ENCODE data around the gene LRRC4C. TPM values are rescaled to one million over a fixed set of nuclear protein-coding genes. Genes with fewer than 3 reads are reported as not detected.

The LRRC4C gene
- total and polyA plus RNA-seq, 2 donors (not counting 3 experiments of a cell fraction or from before 2014, with no cell fraction given): not detected

- CTCF ChIA-PET: interaction anchor here (0.6 kb wide), 1 partner anchor 45 kb away, joined by 4 read pairs; no protein-coding TSS in a partner anchor
- FAIRE-seq: no peak
- no peak overlapping the region for H3K9ac ChIP-seq (replicated peaks; ENCODE audit: extremely low read depth, insufficient read depth, low read length)
- H3K79me2 ChIP-seq (ENCODE audit: control insufficient read depth, insufficient read depth, low read length): no peaks in the 10 kb centered on the region
- intact Hi-C loops (cut with micrococcal nuclease): no loop called here
- no peaks in the 10 kb centered on the region for H3K4me1 ChIP-seq (ENCODE audit: control insufficient read depth, extremely low read depth, insufficient read depth, low read length)
- no peak for DNase-seq (ENCODE audit: low read depth, low spot score)
- no peak overlapping the region for H3K4me2 ChIP-seq (ENCODE audit: insufficient read depth, low read length)
- TF ChIP-seq POLR2A (IDR thresholded peaks at IDR 0.05; ENCODE audit: low read depth, low read length): no peak
- no peak for TF ChIP-seq EZH2 (IDR thresholded peaks at IDR 0.05; ENCODE audit: borderline replicate concordance, low read depth, low read length, severe bottlenecking)
- no peak for TF ChIP-seq GATA2 (IDR thresholded peaks at IDR 0.05; ENCODE audit: insufficient read depth, insufficient read length, low read depth, low read length)
- TF ChIP-seq FOS (IDR thresholded peaks at IDR 0.05; ENCODE audit: borderline replicate concordance, insufficient read depth, low read length): no peak
- TF ChIP-seq MAX (IDR thresholded peaks at IDR 0.05; ENCODE audit: insufficient read depth, insufficient read length): no peak
- no peak for TF ChIP-seq JUN (IDR thresholded peaks at IDR 0.05; ENCODE audit: borderline replicate concordance, insufficient read depth, insufficient read length, low read depth)
- TF ChIP-seq CTCF (IDR thresholded peaks at IDR 0.05; ENCODE audit: extremely low read depth in 1 of 2, insufficient read depth in 1 of 2, low read depth in 1 of 2, low read length in 2 of 2): no peak
- TF ChIP-seq POLR2AphosphoS5 (IDR thresholded peaks at IDR 0.05; ENCODE audit: insufficient read depth, low read depth, low read length): no peak
- TF ChIP-seq MYC (IDR thresholded peaks at IDR 0.05; ENCODE audit: low read depth, low read length): no peak
- dilution Hi-C loops (cut with MboI; ENCODE audit: extremely low pct_ligation_motif_present, low sequenced_read_pairs): no loop called here
- BruUV-seq (replicated peaks): no TSS peak
- H3K4me3 ChIP-seq (replicated peaks in 1 of 3; ENCODE audit: insufficient read depth in 1 of 3, low read depth in 1 of 3, low read length in 3 of 3): no peak overlapping the region
- no peaks in the 10 kb centered on the region for H3K36me3 ChIP-seq (ENCODE audit: control insufficient read depth in 2 of 2, extremely low read depth in 1 of 2, insufficient read depth in 2 of 2, low read length in 2 of 2)
- no peaks in the 10 kb centered on the region for H3K27me3 ChIP-seq (ENCODE audit: control insufficient read depth in 2 of 2, insufficient read depth in 2 of 2, low read length in 2 of 2)
- H3K9me1 ChIP-seq (replicated peaks; ENCODE audit: control insufficient read depth, extremely low read depth, insufficient read depth, low read length): no peaks in the 10 kb centered on the region
- H2AFZ ChIP-seq (ENCODE audit: low read depth, low read length): no peak overlapping the region
- H4K20me1 ChIP-seq (replicated peaks; ENCODE audit: control insufficient read depth, extremely low read depth, insufficient read depth, low read length): no peaks in the 10 kb centered on the region
- H3K27ac ChIP-seq (ENCODE audit: insufficient read depth, low read depth, low read length): no peak overlapping the region
- POLR2A ChIA-PET: no interaction called here
- peaks cover 1% of the 10 kb centered on the region for H3K9me3 ChIP-seq (replicated peaks; ENCODE audit: control insufficient read depth, insufficient read depth, low read length)
These were observed 812.2 kb downstream of the LRRC4C start for GRCh38 chr11:40647295-40647694.

Data from endothelial cell of umbilical vein (primary cell).